T-helper 1 cell treated with Interleukin-12 subunit alpha and Interleukin-12 subunit beta and Interleukin-4 antibody, amounts not matched to agents 30 ng/mL and 1 ng/mL, for 36 hours (primary cell): ENCODE data around the gene CCDC146. TPM values are rescaled to one million over a fixed set of nuclear protein-coding genes. Genes with fewer than 3 reads are reported as not detected.
"Not testable (repeated sequence)": the region's sequence is repeated elsewhere in the genome, so short reads cannot be mapped to it uniquely, and the experiment has no call there.

Source experiments
- intact Hi-C: fragments of 100-400 bp; cut with micrococcal nuclease; formaldehyde crosslinking; loops from one replicate; pipeline ENCODE4 v1.15.1; 2024
- total RNA-seq: library from RNA; stranded (reverse); gene quantifications from 2 replicates; pipeline ENCODE4 v1.2.3, GENCODE V29; 2022

The CCDC146 gene
- total RNA-seq, 1 donor from 2014 or later = 11.6 TPM

GRCh38 chr7:77152232-77152631 lies 29.8 kb downstream of the CCDC146 start:
- intact Hi-C loops = not testable (repeated sequence)

- intact Hi-C loops = not testable (repeated sequence)
Measured at GRCh38 chr7:77154917-77155464, 32.6 kb downstream of the CCDC146 start.

GRCh38 chr7:77155601-77156377 lies 33.4 kb downstream of the CCDC146 start:
- intact Hi-C loops = loop anchor here (2.0 kb wide), 1 partner anchor 37 kb away; no protein-coding TSS in a partner anchor

- intact Hi-C loops = loop anchor here (2.0 kb wide), 1 partner anchor 36 kb away; no protein-coding TSS in a partner anchor
Measured at GRCh38 chr7:77157034-77157433, 34.6 kb downstream of the CCDC146 start.

- intact Hi-C loops = loop anchor here (2.0 kb wide), 1 partner anchor 35 kb away; no protein-coding TSS in a partner anchor
Measured at GRCh38 chr7:77157446-77157845, 35.0 kb downstream of the CCDC146 start.

- intact Hi-C loops = not testable (repeated sequence)
Measured at GRCh38 chr7:77171073-77171472, 48.7 kb downstream of the CCDC146 start.

- intact Hi-C loops = not testable (repeated sequence)
Measured at GRCh38 chr7:77172437-77173172, 50.2 kb downstream of the CCDC146 start.

- intact Hi-C loops = not testable (repeated sequence)
Measured at GRCh38 chr7:77174418-77174817, 52.0 kb downstream of the CCDC146 start.

GRCh38 chr7:77175274-77175800 lies 52.9 kb downstream of the CCDC146 start:
- intact Hi-C loops = not testable (repeated sequence)

GRCh38 chr7:77177321-77177904 lies 55.0 kb downstream of the CCDC146 start:
- intact Hi-C loops = not testable (repeated sequence)

- intact Hi-C loops = not testable (repeated sequence)
Measured at GRCh38 chr7:77178024-77178423, 55.6 kb downstream of the CCDC146 start.

GRCh38 chr7:77181015-77181595 lies 58.7 kb downstream of the CCDC146 start:
- intact Hi-C loops = no loop called here

GRCh38 chr7:77181734-77182133 lies 59.3 kb downstream of the CCDC146 start:
- intact Hi-C loops = no loop called here

GRCh38 chr7:77182261-77182660 lies 59.8 kb downstream of the CCDC146 start:
- intact Hi-C loops = no loop called here

- intact Hi-C loops = no loop called here
Measured at GRCh38 chr7:77184463-77184862, 62.0 kb downstream of the CCDC146 start.

- intact Hi-C loops = no loop called here
Measured at GRCh38 chr7:77184990-77185389, 62.6 kb downstream of the CCDC146 start.

GRCh38 chr7:77185866-77186265 lies 63.5 kb downstream of the CCDC146 start:
- intact Hi-C loops = no loop called here

- intact Hi-C loops = no loop called here
Measured at GRCh38 chr7:77188731-77189437, 66.5 kb downstream of the CCDC146 start.

GRCh38 chr7:77197141-77197540 lies 74.7 kb downstream of the CCDC146 start:
- intact Hi-C loops = loop anchor here (5.0 kb wide), 1 partner anchor 135 kb away; no protein-coding TSS in a partner anchor
